Osteoblast (primary cell): ENCODE measurements around the gene INTS12. TPM values are rescaled to one million over a fixed set of nuclear protein-coding genes. Genes with fewer than 3 reads are reported as not detected.

ENCODE experiments used
- DNase-seq: peaks from one replicate; pipeline ENCODE4 v3.0.0; 2011; ENCODE audit warnings: low spot score, mixed read lengths; ENCODE audit not compliant: insufficient read length; ENCODE audit errors: missing footprints
- H2AFZ ChIP-seq: 2 replicates; pipeline ENCODE4 v1.6.0; 2011; ENCODE audit warnings: mild to moderate bottlenecking, low read length
- H3K27ac ChIP-seq: 2 replicates; pipeline ENCODE4 v1.5.1; 2011; ENCODE audit warnings: mild to moderate bottlenecking, low read depth, low read length, moderate library complexity
- H3K27me3 ChIP-seq: 2 replicates; pipeline ENCODE4 v1.6.0; 2012; ENCODE audit warnings: mild to moderate bottlenecking, control low read depth, inconsistent platforms, low read length, moderate library complexity; ENCODE audit not compliant: insufficient read depth
- H3K36me3 ChIP-seq: 2 replicates; pipeline ENCODE4 v1.5.1; 2011; ENCODE audit warnings: mild to moderate bottlenecking, low read length, control low read depth, moderate library complexity; ENCODE audit not compliant: insufficient read depth
- H3K4me1 ChIP-seq: 2 replicates; pipeline ENCODE4 v1.5.1; 2011; ENCODE audit warnings: mild to moderate bottlenecking, low read length, control low read depth, moderate library complexity; ENCODE audit not compliant: insufficient read depth
- H3K4me2 ChIP-seq: 2 replicates; pipeline ENCODE4 v1.6.0; 2011; ENCODE audit warnings: mild to moderate bottlenecking, low read length; ENCODE audit not compliant: insufficient read depth
- H3K4me3 ChIP-seq: fragments of 200-600 bp; sonication (generic); 3 replicates; pipeline ENCODE4 v1.5.1; 2012; ENCODE audit warnings: mild to moderate bottlenecking, low read length, inconsistent platforms; ENCODE audit not compliant: insufficient read depth
- H3K79me2 ChIP-seq: 2 replicates; pipeline ENCODE4 v1.6.0; 2012; ENCODE audit warnings: mild to moderate bottlenecking, low read length, control low read depth, inconsistent platforms; ENCODE audit not compliant: insufficient read depth
- H3K9me3 ChIP-seq: 2 replicates; pipeline ENCODE4 v1.5.1; 2011; ENCODE audit warnings: low read depth, low read length, control low read depth
- H4K20me1 ChIP-seq: 2 replicates; pipeline ENCODE4 v1.6.0; 2012; ENCODE audit warnings: mild to moderate bottlenecking, low read length, control low read depth; ENCODE audit not compliant: insufficient read depth
- CTCF ChIP-seq: IDR thresholded peaks from 2 replicates; pipeline ENCODE4 v1.5.1; 2011; ENCODE audit warnings: mild to moderate bottlenecking, low read depth, low read length, moderate library complexity; ENCODE audit errors: extremely low read depth
- total RNA-seq: library from RNA; depleted of rRNA; stranded (reverse); fragments of >200 nt; gene quantifications from 2 replicates; pipeline ENCODE4 v1.2.3, GENCODE V29; 2012

INTS12 gene
- total RNA-seq, 1 donor, result 14.8 TPM

- TF ChIP-seq CTCF, result no peak
Measured at GRCh38 chr4:105641845-105642244, 66.6 kb downstream of the INTS12 start.

GRCh38 chr4:105637408-105638176 is 70.9 kb downstream of the INTS12 start:
- Histone ChIP-seq H2AFZ (no peak overlapping the region), H3K4me3 (no peak overlapping the region)

More at GRCh38 chr4:105641845-105642244, 66.6 kb downstream of the INTS12 start:
- Histone ChIP-seq H3K4me2 (no peak overlapping the region), H2AFZ (no peak overlapping the region), H3K27me3 (no peaks in the 10 kb centered on the region), H3K36me3 (no peaks in the 10 kb centered on the region), H3K4me3 (no peak overlapping the region), H3K79me2 (no peaks in the 10 kb centered on the region), H3K27ac (no peak overlapping the region), H3K4me1 (no peaks in the 10 kb centered on the region), H4K20me1 (no peaks in the 10 kb centered on the region), H3K9me3 (no peaks in the 10 kb centered on the region)
- no peak for DNase-seq

GRCh38 chr4:105634402-105635080 is 73.9 kb downstream of the INTS12 start:
- Histone ChIP-seq H3K4me3 (no peak overlapping the region), H3K27ac (no peak overlapping the region), H3K36me3 (no peaks in the 10 kb centered on the region), H3K79me2 (no peaks in the 10 kb centered on the region), H3K27me3 (no peaks in the 10 kb centered on the region), H2AFZ (no peak overlapping the region), H3K9me3 (no peaks in the 10 kb centered on the region), H3K4me2 (no peak overlapping the region), H3K4me1 (no peaks in the 10 kb centered on the region), H4K20me1 (no peaks in the 10 kb centered on the region)
- no peak for TF ChIP-seq CTCF
- no peak for DNase-seq

More at GRCh38 chr4:105637408-105638176, 70.9 kb downstream of the INTS12 start:
- H3K4me1 ChIP-seq, result no peaks in the 10 kb centered on the region
- no peak for DNase-seq
- H3K36me3 ChIP-seq, result no peaks in the 10 kb centered on the region
- H3K9me3 ChIP-seq, result no peaks in the 10 kb centered on the region
- H3K79me2 ChIP-seq, result no peaks in the 10 kb centered on the region
- no peaks in the 10 kb centered on the region for H3K27me3 ChIP-seq
- TF ChIP-seq CTCF, result no peak
- no peaks in the 10 kb centered on the region for H4K20me1 ChIP-seq
- no peak overlapping the region for H3K4me2 ChIP-seq
- no peak overlapping the region for H3K27ac ChIP-seq

- no peaks in the 10 kb centered on the region for H3K36me3 ChIP-seq
- TF ChIP-seq CTCF, result no peak
- no peaks in the 10 kb centered on the region for H3K9me3 ChIP-seq
Measured at GRCh38 chr4:105633241-105633640, 75.2 kb downstream of the INTS12 start.

More at GRCh38 chr4:105633241-105633640, 75.2 kb downstream of the INTS12 start:
- Histone ChIP-seq H3K27me3 (peaks cover 4% of the 10 kb centered on the region), H4K20me1 (no peaks in the 10 kb centered on the region), H3K79me2 (no peaks in the 10 kb centered on the region), H3K27ac (no peak overlapping the region), H3K4me2 (no peak overlapping the region), H3K4me3 (no peak overlapping the region), H3K4me1 (no peaks in the 10 kb centered on the region), H2AFZ (no peak overlapping the region)
- DNase-seq, result no peak
